T-cell (primary cell): ENCODE data around the gene CR1. TPM values are rescaled to one million over a fixed set of nuclear protein-coding genes. Genes with fewer than 3 reads are reported as not detected.
"Not testable (repeated sequence)": the region's sequence is repeated elsewhere in the genome, so short reads cannot be mapped to it uniquely, and the experiment has no call there.

Experiments used
- ATAC-seq, 4 experiments: fragments of 200-7000 bp in 3 of 4; fragments of 150-1000 bp in 1 of 4; cut with Tn5 transposase; replicated peaks in 1 of 4; 1 replicate in 3 of 4; 2 replicates in 1 of 4; pipeline ENCODE4 v1.10.0; 2021; ENCODE audit warnings: moderate library complexity in 3 of 4, mild to moderate bottlenecking in 2 of 4, moderate number of reproducible peaks in 1 of 4
- CTCF ChIA-PET, 2 donors: fragments of 300-600 bp; sonication (Branson Sonifier 250); formaldehyde crosslinking; loops; one replicate each; lab custom pipeline; 2022; ENCODE audit warnings: antibody characterized with exemption in 2 of 2; lab: Charles Lee
- POLR2A ChIA-PET, 2 donors: fragments of 300-600 bp; sonication (Branson Sonifier 250); formaldehyde crosslinking; loops; one replicate each; lab custom pipeline; 2022; ENCODE audit warnings: antibody characterized with exemption in 2 of 2; lab: Charles Lee
- DNase-seq, 35 experiments: peaks; one replicate each; pipeline versions ENCODE4 v3.0.0 to v3.0.0-alpha.2; 2013 to 2023
- H3K27ac ChIP-seq: one replicate; pipeline ENCODE4 v1.5.1; 2013; ENCODE audit warnings: low read length
- H3K27me3 ChIP-seq, 2 experiments: replicated peaks in 1 of 2; 1 replicate in 1 of 2; 2 replicates in 1 of 2; pipeline versions ENCODE4 v1.6.1 to v1.7.0; 2013; ENCODE audit warnings: low read length in 1 of 2, mixed read lengths in 1 of 2; ENCODE audit not compliant: control insufficient read depth in 2 of 2, insufficient read depth in 2 of 2; ENCODE audit errors: extremely low read depth in 1 of 2
- H3K36me3 ChIP-seq, 2 donors: 1 replicate in 1 of 2; 2 replicates in 1 of 2; pipeline versions ENCODE4 v1.6.1 to v1.7.0; 2013; ENCODE audit warnings: low read length in 1 of 2; ENCODE audit not compliant: control insufficient read depth in 2 of 2, insufficient read depth in 1 of 2; ENCODE audit errors: extremely low read depth in 1 of 2
- H3K4me1 ChIP-seq, 2 experiments: 1 replicate in 1 of 2; 2 replicates in 1 of 2; pipeline versions ENCODE4 v1.6.1 to v1.7.0; 2013; ENCODE audit warnings: low read length in 2 of 2, mixed read lengths in 1 of 2; ENCODE audit not compliant: insufficient read depth in 2 of 2, control insufficient read depth in 1 of 2; ENCODE audit errors: extremely low read depth in 1 of 2
- H3K4me3 ChIP-seq, 2 donors: 1 replicate in 1 of 2; 2 replicates in 1 of 2; pipeline versions ENCODE4 v1.5.1 to v1.7.0; 2013; ENCODE audit warnings: mild to moderate bottlenecking in 2 of 2, low read length in 1 of 2, moderate library complexity in 1 of 2; ENCODE audit not compliant: control insufficient read depth in 1 of 2; ENCODE audit errors: extremely low read depth in 1 of 2
- H3K9me3 ChIP-seq: 2 replicates; pipeline ENCODE4 v1.7.0; 2013
- H3K27ac Mint-ChIP-seq, 2 donors: one replicate each; pipeline ENCODE4 v1.8.0; 2020 to 2021; ENCODE audit warnings: mild to moderate bottlenecking in 2 of 2, mixed read lengths in 2 of 2
- H3K27me3 Mint-ChIP-seq, 2 donors: one replicate each; pipeline ENCODE4 v1.8.0; 2021 to 2022; ENCODE audit warnings: mixed read lengths in 2 of 2
- H3K36me3 Mint-ChIP-seq: one replicate; pipeline ENCODE4 v1.8.0; 2021; ENCODE audit warnings: mixed read lengths
- H3K4me1 Mint-ChIP-seq, 3 donors: one replicate each; pipeline ENCODE4 v1.8.0; 2020 to 2022; ENCODE audit warnings: mixed read lengths in 3 of 3, mild to moderate bottlenecking in 1 of 3
- H3K4me3 Mint-ChIP-seq, 3 donors: one replicate each; pipeline ENCODE4 v1.8.0; 2020 to 2022; ENCODE audit warnings: mild to moderate bottlenecking in 3 of 3, mixed read lengths in 3 of 3, moderate library complexity in 3 of 3
- H3K9me3 Mint-ChIP-seq, 3 donors: one replicate each; pipeline ENCODE4 v1.8.0; 2020 to 2022; ENCODE audit warnings: mixed read lengths in 3 of 3
- WGBS: methylation state at CpG from one replicate; pipeline ENCODE4 v1.1.5; 2013; ENCODE audit warnings: missing lambda C conversion rate; ENCODE audit not compliant: insufficient coverage; 5-methylcytosine and 5-hydroxymethylcytosine counted together
- total RNA-seq, 35 experiments: library from RNA in 6 of 35; stranded (reverse) in 6 of 35; fragments of 120-200 nt in 1 of 35; gene quantifications; one replicate each; pipeline versions ENCODE4 v1.2.1 to v1.2.4 and lab custom pipeline; 2013 to 2026

Gene CR1
- total RNA-seq, 5 donors from 2014 or later (not counting 1 experiment from before 2014, with no cell fraction given): 2.8 to 11.7 (median 8.8) TPM

- 87% methylated on average over 4 of the region's 8 CpGs for WGBS
- Histone ChIP-seq H3K27ac (no peak overlapping the region), H3K4me1 (no peaks in the 10 kb centered on the region), H3K36me3 (no peaks in the 10 kb centered on the region), H3K9me3 (no peaks in the 10 kb centered on the region), H3K4me3 (no peak overlapping the region), H3K27me3 (peaks cover 0 to 2% of the 10 kb centered on the region in 2 experiments)
- POLR2A ChIA-PET: no interaction called here
- H3K27me3 Mint-ChIP-seq: peaks cover 4 to 7% of the 10 kb centered on the region in 2 donors
- DNase-seq: no peak
- no peaks in the 10 kb centered on the region for H3K9me3 Mint-ChIP-seq
- no peak overlapping the region for H3K4me3 Mint-ChIP-seq
- no peak for ATAC-seq
- CTCF ChIA-PET: no interaction called here
- peaks cover 2% of the 10 kb centered on the region for H3K36me3 Mint-ChIP-seq
- no peak overlapping the region for H3K27ac Mint-ChIP-seq
- peaks cover 0 to 7% (median 0%) of the 10 kb centered on the region in 3 donors for H3K4me1 Mint-ChIP-seq
Observed at GRCh38 chr1:207581496-207582153, 85.7 kb downstream of the CR1 start.

GRCh38 chr1:207589506-207589905, 93.5 kb downstream of the CR1 start:
- H3K27me3 ChIP-seq, H3K27ac Mint-ChIP-seq, H3K9me3 ChIP-seq, ATAC-seq, H3K4me3 Mint-ChIP-seq, H3K4me1 Mint-ChIP-seq, H3K4me3 ChIP-seq, H3K36me3 ChIP-seq, DNase-seq, H3K4me1 ChIP-seq, POLR2A ChIA-PET, H3K9me3 Mint-ChIP-seq, H3K27ac ChIP-seq: not testable (repeated sequence)
- Mint-ChIP-seq H3K27me3 (peaks cover 26 to 41% of the 10 kb centered on the region in 2 donors), H3K36me3 (peaks cover 31% of the 10 kb centered on the region)
- WGBS: no CpG with 5 or more reads among the region's 4 CpGs
- CTCF ChIA-PET: interaction anchor here in 1 of 2 donors (0.6 kb wide), 1 partner anchor 370 kb away, joined by 5 read pairs; no protein-coding TSS in a partner anchor

- no CpG with 5 or more reads among the region's 5 CpGs for WGBS
- H3K4me3 ChIP-seq, H3K4me1 Mint-ChIP-seq, H3K4me3 Mint-ChIP-seq, POLR2A ChIA-PET, H3K9me3 ChIP-seq, H3K27ac Mint-ChIP-seq, H3K9me3 Mint-ChIP-seq, ATAC-seq, H3K27me3 ChIP-seq, H3K4me1 ChIP-seq, CTCF ChIA-PET, H3K36me3 ChIP-seq, DNase-seq, H3K27ac ChIP-seq: not testable (repeated sequence)
- Mint-ChIP-seq H3K27me3 (peaks cover 29 to 47% of the 10 kb centered on the region in 2 donors), H3K36me3 (peaks cover 34% of the 10 kb centered on the region)
Observed at GRCh38 chr1:207591205-207591604, 95.2 kb downstream of the CR1 start.

GRCh38 chr1:207594095-207594494, 98.1 kb downstream of the CR1 start:
- CTCF ChIA-PET, H3K27me3 ChIP-seq, H3K36me3 ChIP-seq, H3K4me1 Mint-ChIP-seq, POLR2A ChIA-PET, H3K4me3 Mint-ChIP-seq, H3K9me3 ChIP-seq, DNase-seq, H3K4me3 ChIP-seq, ATAC-seq, H3K9me3 Mint-ChIP-seq, H3K27ac Mint-ChIP-seq, H3K4me1 ChIP-seq, H3K27ac ChIP-seq: not testable (repeated sequence)
- H3K36me3 Mint-ChIP-seq: peaks cover 11% of the 10 kb centered on the region
- WGBS: no CpG with 5 or more reads among the region's 4 CpGs
- peaks cover 24 to 35% of the 10 kb centered on the region in 2 donors for H3K27me3 Mint-ChIP-seq

DNA sequence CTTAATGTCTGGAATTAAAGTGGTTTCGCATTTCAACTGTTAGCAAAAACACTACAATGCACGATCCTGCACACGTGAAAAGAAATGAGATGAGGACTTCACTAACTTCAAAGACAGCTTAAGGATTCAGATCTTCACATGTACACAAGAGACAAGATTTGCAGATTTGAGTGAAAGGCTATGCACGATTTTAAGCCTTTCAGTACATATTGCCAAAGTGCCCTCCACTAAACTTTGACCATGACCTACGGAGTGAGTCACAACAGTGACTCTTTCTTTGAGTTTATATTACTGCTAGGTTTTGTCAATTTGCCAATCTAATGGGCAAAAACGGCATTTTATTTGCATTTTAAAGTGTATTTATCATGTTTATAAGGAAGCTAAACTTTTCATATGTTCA, 107.8 kb downstream of the CR1 start:
- no peak overlapping the region for H3K4me3 ChIP-seq
- CTCF ChIA-PET: no interaction called here
- H3K9me3 ChIP-seq: no peaks in the 10 kb centered on the region
- Mint-ChIP-seq H3K27me3 (peaks cover 3 to 8% of the 10 kb centered on the region in 2 donors), H3K36me3 (no peaks in the 10 kb centered on the region), H3K4me1 (no peaks in the 10 kb centered on the region), H3K9me3 (no peaks in the 10 kb centered on the region), H3K4me3 (no peak overlapping the region), H3K27ac (no peak overlapping the region)
- no peak overlapping the region for H3K27ac ChIP-seq
- no peak for DNase-seq
- ATAC-seq: no peak
- H3K27me3 ChIP-seq: no peaks in the 10 kb centered on the region
- H3K4me1 ChIP-seq: no peaks in the 10 kb centered on the region
- WGBS: 90% methylated on average over 2 of the region's 6 CpGs
- POLR2A ChIA-PET: no interaction called here
- no peaks in the 10 kb centered on the region for H3K36me3 ChIP-seq

GRCh38 chr1:207605444-207606361, 109.7 kb downstream of the CR1 start:
- Mint-ChIP-seq H3K9me3 (no peaks in the 10 kb centered on the region), H3K27ac (no peak overlapping the region), H3K36me3 (peaks cover 5% of the 10 kb centered on the region), H3K4me3 (no peak overlapping the region), H3K4me1 (no peaks in the 10 kb centered on the region), H3K27me3 (peaks cover 0 to 8% of the 10 kb centered on the region in 2 donors)
- ChIA-PET POLR2A (no interaction called here), CTCF (interaction anchor here in 1 of 2 donors (0.8 to 1.6 kb wide), 2 partner anchors 15 to 191 kb away, joined by 3 read pairs; no protein-coding TSS in a partner anchor)
- Histone ChIP-seq H3K27ac (no peak overlapping the region), H3K27me3 (no peaks in the 10 kb centered on the region), H3K4me3 (no peak overlapping the region), H3K36me3 (no peaks in the 10 kb centered on the region), H3K9me3 (no peaks in the 10 kb centered on the region), H3K4me1 (no peaks in the 10 kb centered on the region)
- ATAC-seq (no peak), DNase-seq (no peak)
- 100% methylated on average over 1 of the region's 7 CpGs for WGBS
